CD4-positive, CD25-positive, alpha-beta regulatory T cell (primary cell): ENCODE data around the gene ITPRID1. TPM values are rescaled to one million over a fixed set of nuclear protein-coding genes. Genes with fewer than 3 reads are reported as not detected.

Experiments
- ATAC-seq, 2 donors: fragments of 150-1000 bp; cut with Tn5 transposase; one replicate each; pipeline ENCODE4 v1.10.0; 2021; ENCODE audit warnings: low read depth in 2 of 2, moderate number of reproducible peaks in 2 of 2, moderate library complexity in 1 of 2
- DNase-seq, 3 donors: peaks; one replicate each; pipeline versions ENCODE4 v3.0.0 to v3.0.0-alpha.2; 2012 to 2022; ENCODE audit warnings: mixed read lengths in 1 of 3
- H3K27ac ChIP-seq: one replicate; pipeline ENCODE4 v1.7.0; 2013; ENCODE audit warnings: mild to moderate bottlenecking, low read length; ENCODE audit not compliant: insufficient read depth, poor library complexity, severe bottlenecking
- H3K27me3 ChIP-seq: one replicate; pipeline ENCODE4 v1.7.0; 2013; ENCODE audit warnings: low read length; ENCODE audit not compliant: control insufficient read depth, insufficient read depth
- H3K36me3 ChIP-seq: one replicate; pipeline ENCODE4 v1.7.0; 2013; ENCODE audit warnings: mild to moderate bottlenecking, low read length, moderate library complexity; ENCODE audit not compliant: control insufficient read depth, insufficient read depth
- H3K4me1 ChIP-seq: 2 replicates; pipeline ENCODE4 v1.7.0; 2013; ENCODE audit warnings: mild to moderate bottlenecking, low read length; ENCODE audit not compliant: insufficient read depth, control insufficient read depth, poor library complexity, severe bottlenecking
- H3K4me3 ChIP-seq: one replicate; pipeline ENCODE4 v1.7.0; 2013; ENCODE audit warnings: low read depth, mild to moderate bottlenecking, low read length, moderate library complexity
- H3K9me3 ChIP-seq, 2 experiments: 1 replicate in 1 of 2; 2 replicates in 1 of 2; pipeline ENCODE4 v1.7.0; 2013; ENCODE audit warnings: low read length in 2 of 2, mild to moderate bottlenecking in 1 of 2, moderate library complexity in 1 of 2; ENCODE audit not compliant: control insufficient read depth in 2 of 2
- H3K27ac Mint-ChIP-seq, 3 donors: one replicate each; pipeline ENCODE4 v1.8.0; 2020 to 2022; ENCODE audit warnings: mild to moderate bottlenecking in 3 of 3, mixed read lengths in 3 of 3, moderate library complexity in 2 of 3
- H3K27me3 Mint-ChIP-seq: one replicate; pipeline ENCODE4 v1.8.0; 2022; ENCODE audit warnings: mild to moderate bottlenecking, mixed read lengths
- H3K36me3 Mint-ChIP-seq: one replicate; pipeline ENCODE4 v1.8.0; 2020; ENCODE audit warnings: mixed read lengths
- H3K4me1 Mint-ChIP-seq, 4 donors: one replicate each; pipeline ENCODE4 v1.8.0; 2020 to 2022; ENCODE audit warnings: mixed read lengths in 4 of 4, mild to moderate bottlenecking in 1 of 4
- H3K4me3 Mint-ChIP-seq, 4 donors: one replicate each; pipeline ENCODE4 v1.8.0; 2020 to 2022; ENCODE audit warnings: mild to moderate bottlenecking in 4 of 4, mixed read lengths in 4 of 4, moderate library complexity in 3 of 4
- H3K9me3 Mint-ChIP-seq, 7 donors: one replicate each; pipeline ENCODE4 v1.8.0; 2020 to 2022; ENCODE audit warnings: mixed read lengths in 7 of 7, mild to moderate bottlenecking in 3 of 7, moderate library complexity in 2 of 7
- polyA plus RNA-seq, 4 donors: library from polyadenylated mRNA; unstranded; fragments of 300-500 nt; fragmentation: Illumina TruSeq; gene quantifications; one replicate each; pipeline ENCODE4 v1.2.3, GENCODE V29; 2021
- total RNA-seq: library from RNA; stranded (reverse); gene quantifications from one replicate; pipeline ENCODE4 v1.2.3, GENCODE V29; 2022

Gene ITPRID1
- total and polyA plus RNA-seq, 5 donors from 2014 or later = not detected

- no peaks in the 10 kb centered on the region for H3K36me3 Mint-ChIP-seq
- H3K4me3 Mint-ChIP-seq = no peak overlapping the region
- Histone ChIP-seq H3K27ac (no peak overlapping the region), H3K4me3 (no peak overlapping the region), H3K36me3 (no peaks in the 10 kb centered on the region), H3K27me3 (no peaks in the 10 kb centered on the region), H3K4me1 (no peaks in the 10 kb centered on the region), H3K9me3 (peaks cover 0 to 5% of the 10 kb centered on the region in 2 experiments)
- DNase-seq (no peak), ATAC-seq (no peak)
- peak overlapping the region in 1 of 3 donors; percentile 63 for H3K27ac Mint-ChIP-seq
- H3K9me3 Mint-ChIP-seq = peaks cover 0 to 10% (median 4%) of the 10 kb centered on the region in 7 donors
- H3K4me1 Mint-ChIP-seq = no peaks in the 10 kb centered on the region
- no peaks in the 10 kb centered on the region for H3K27me3 Mint-ChIP-seq
These were observed 81.5 kb downstream of the ITPRID1 start for GRCh38 chr7:31595390-31595789.

- no peak overlapping the region for H3K27ac Mint-ChIP-seq
- H3K27ac ChIP-seq = no peak overlapping the region
- no peaks in the 10 kb centered on the region for H3K36me3 ChIP-seq
- DNase-seq (no peak), ATAC-seq (no peak)
- H3K27me3 Mint-ChIP-seq = no peaks in the 10 kb centered on the region
- no peak overlapping the region for H3K4me3 Mint-ChIP-seq
- H3K36me3 Mint-ChIP-seq = no peaks in the 10 kb centered on the region
- H3K9me3 Mint-ChIP-seq = peaks cover 0 to 6% (median 2%) of the 10 kb centered on the region in 7 donors
- no peaks in the 10 kb centered on the region for H3K9me3 ChIP-seq
- no peaks in the 10 kb centered on the region for H3K4me1 Mint-ChIP-seq
- H3K4me1 ChIP-seq = no peaks in the 10 kb centered on the region
- no peaks in the 10 kb centered on the region for H3K27me3 ChIP-seq
- no peak overlapping the region for H3K4me3 ChIP-seq
These were observed 88.2 kb downstream of the ITPRID1 start for GRCh38 chr7:31602041-31602625.

- Mint-ChIP-seq H3K36me3 (no peaks in the 10 kb centered on the region), H3K27me3 (no peaks in the 10 kb centered on the region), H3K9me3 (peaks cover 0 to 5% (median under 1%) of the 10 kb centered on the region in 7 donors), H3K4me3 (no peak overlapping the region), H3K27ac (no peak overlapping the region), H3K4me1 (no peaks in the 10 kb centered on the region)
- H3K36me3 ChIP-seq = no peaks in the 10 kb centered on the region
- no peak for ATAC-seq
- H3K27me3 ChIP-seq = no peaks in the 10 kb centered on the region
- H3K9me3 ChIP-seq = no peaks in the 10 kb centered on the region
- H3K4me1 ChIP-seq = no peaks in the 10 kb centered on the region
- DNase-seq = no peak
- H3K4me3 ChIP-seq = no peak overlapping the region
- no peak overlapping the region for H3K27ac ChIP-seq
These were observed 89.2 kb downstream of the ITPRID1 start for GRCh38 chr7:31603046-31603445.

GRCh38 chr7:31613604-31614003 is 99.7 kb downstream of the ITPRID1 start:
- H3K9me3 Mint-ChIP-seq = peaks cover 0 to 6% (median 0%) of the 10 kb centered on the region in 7 donors
- no peaks in the 10 kb centered on the region for H3K36me3 Mint-ChIP-seq
- H3K27ac ChIP-seq = no peak overlapping the region
- ATAC-seq = no peak
- no peak for DNase-seq
- H3K4me3 ChIP-seq = no peak overlapping the region
- H3K9me3 ChIP-seq = peaks cover 0 to 7% of the 10 kb centered on the region in 2 experiments
- no peaks in the 10 kb centered on the region for H3K4me1 ChIP-seq
- no peaks in the 10 kb centered on the region for H3K36me3 ChIP-seq
- H3K27ac Mint-ChIP-seq = no peak overlapping the region
- no peaks in the 10 kb centered on the region for H3K27me3 Mint-ChIP-seq
- H3K4me3 Mint-ChIP-seq = no peak overlapping the region
- H3K27me3 ChIP-seq = no peaks in the 10 kb centered on the region
- H3K4me1 Mint-ChIP-seq = no peaks in the 10 kb centered on the region

GRCh38 chr7:31633467-31633866 is 119.6 kb downstream of the ITPRID1 start:
- Mint-ChIP-seq H3K9me3 (peaks cover 0 to 2% (median 0%) of the 10 kb centered on the region in 7 donors), H3K4me3 (no peak overlapping the region), H3K36me3 (no peaks in the 10 kb centered on the region), H3K4me1 (no peaks in the 10 kb centered on the region), H3K27me3 (no peaks in the 10 kb centered on the region), H3K27ac (no peak overlapping the region)
- ATAC-seq = no peak
- no peak for DNase-seq
- H3K27ac ChIP-seq = no peak overlapping the region
- no peaks in the 10 kb centered on the region for H3K36me3 ChIP-seq
- H3K4me3 ChIP-seq = no peak overlapping the region
- no peaks in the 10 kb centered on the region for H3K9me3 ChIP-seq
- no peaks in the 10 kb centered on the region for H3K27me3 ChIP-seq
- H3K4me1 ChIP-seq = no peaks in the 10 kb centered on the region

- Histone ChIP-seq H3K4me3 (no peak overlapping the region), H3K27ac (no peak overlapping the region), H3K9me3 (no peaks in the 10 kb centered on the region), H3K27me3 (no peaks in the 10 kb centered on the region), H3K4me1 (no peaks in the 10 kb centered on the region), H3K36me3 (no peaks in the 10 kb centered on the region)
- Mint-ChIP-seq H3K4me1 (no peaks in the 10 kb centered on the region), H3K27ac (no peak overlapping the region), H3K27me3 (no peaks in the 10 kb centered on the region), H3K9me3 (peaks cover 0 to 2% (median 0%) of the 10 kb centered on the region in 7 donors), H3K4me3 (no peak overlapping the region), H3K36me3 (no peaks in the 10 kb centered on the region)
- no peak for ATAC-seq
- DNase-seq = no peak
These were observed 120.1 kb downstream of the ITPRID1 start for GRCh38 chr7:31633894-31634494.

GRCh38 chr7:31640381-31640780 is 126.5 kb downstream of the ITPRID1 start:
- Histone ChIP-seq H3K27me3 (no peaks in the 10 kb centered on the region), H3K36me3 (no peaks in the 10 kb centered on the region), H3K4me1 (no peaks in the 10 kb centered on the region), H3K4me3 (no peak overlapping the region), H3K9me3 (no peaks in the 10 kb centered on the region), H3K27ac (no peak overlapping the region)
- no peaks in the 10 kb centered on the region for H3K27me3 Mint-ChIP-seq
- DNase-seq (no peak), ATAC-seq (no peak)
- no peak overlapping the region for H3K4me3 Mint-ChIP-seq
- no peaks in the 10 kb centered on the region for H3K4me1 Mint-ChIP-seq
- no peaks in the 10 kb centered on the region for H3K36me3 Mint-ChIP-seq
- peaks cover 0 to 7% (median 0%) of the 10 kb centered on the region in 7 donors for H3K9me3 Mint-ChIP-seq
- no peak overlapping the region for H3K27ac Mint-ChIP-seq

- Histone ChIP-seq H3K4me3 (no peak overlapping the region), H3K4me1 (no peaks in the 10 kb centered on the region), H3K27ac (no peak overlapping the region), H3K27me3 (no peaks in the 10 kb centered on the region), H3K9me3 (no peaks in the 10 kb centered on the region), H3K36me3 (no peaks in the 10 kb centered on the region)
- Mint-ChIP-seq H3K4me3 (no peak overlapping the region), H3K27me3 (no peaks in the 10 kb centered on the region), H3K36me3 (no peaks in the 10 kb centered on the region), H3K9me3 (peaks cover 0 to 7% (median 0%) of the 10 kb centered on the region in 7 donors), H3K4me1 (no peaks in the 10 kb centered on the region), H3K27ac (no peak overlapping the region)
- DNase-seq (no peak), ATAC-seq (no peak)
These were observed 128.8 kb downstream of the ITPRID1 start for GRCh38 chr7:31642681-31643115.
